Mammary epithelial cell (primary cell): ENCODE measurements around the gene PLEKHF1.

ENCODE experiments used
- EZH2 ChIP-seq: IDR thresholded peaks from 2 replicates; pipeline ENCODE4 v1.6.1; 2012; ENCODE audit warnings: low read length, inconsistent platforms, borderline replicate concordance
- TF ChIP-seq, protein P1 (sequence below), 2 donors: IDR thresholded peaks in 1 of 2; conservative IDR thresholded peaks in 1 of 2; 2 replicates each; pipeline ENCODE4 v1.5.1; 2011 to 2012; ENCODE audit warnings: inconsistent platforms in 2 of 2, low read length in 2 of 2, mild to moderate bottlenecking in 2 of 2, control low read depth in 1 of 2, low read depth in 1 of 2; ENCODE audit not compliant: insufficient read depth in 1 of 2; ENCODE audit errors: extremely low read depth in 1 of 2

DNA sequence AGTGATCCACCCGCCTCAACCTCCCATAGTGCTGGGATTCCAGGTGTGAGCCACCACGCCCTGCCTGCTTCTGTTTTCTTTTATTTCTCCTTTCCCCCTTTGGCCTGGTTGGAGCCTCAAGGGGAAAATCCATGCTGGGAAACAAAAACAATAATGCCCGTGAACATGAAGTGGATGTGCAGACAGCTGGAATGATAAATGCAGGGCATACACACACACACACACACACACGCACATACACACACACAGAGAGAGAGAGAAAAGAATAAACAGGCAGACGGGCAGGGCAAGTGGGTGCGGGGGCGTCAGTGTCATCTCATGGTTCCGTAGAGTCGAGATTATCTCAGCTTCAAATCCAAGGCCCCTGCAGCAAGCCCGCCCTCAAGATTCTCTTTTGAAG lies 4.4 kb upstream of the PLEKHF1 start:
- no peak for TF ChIP-seq EZH2
- TF ChIP-seq, protein P1, sequence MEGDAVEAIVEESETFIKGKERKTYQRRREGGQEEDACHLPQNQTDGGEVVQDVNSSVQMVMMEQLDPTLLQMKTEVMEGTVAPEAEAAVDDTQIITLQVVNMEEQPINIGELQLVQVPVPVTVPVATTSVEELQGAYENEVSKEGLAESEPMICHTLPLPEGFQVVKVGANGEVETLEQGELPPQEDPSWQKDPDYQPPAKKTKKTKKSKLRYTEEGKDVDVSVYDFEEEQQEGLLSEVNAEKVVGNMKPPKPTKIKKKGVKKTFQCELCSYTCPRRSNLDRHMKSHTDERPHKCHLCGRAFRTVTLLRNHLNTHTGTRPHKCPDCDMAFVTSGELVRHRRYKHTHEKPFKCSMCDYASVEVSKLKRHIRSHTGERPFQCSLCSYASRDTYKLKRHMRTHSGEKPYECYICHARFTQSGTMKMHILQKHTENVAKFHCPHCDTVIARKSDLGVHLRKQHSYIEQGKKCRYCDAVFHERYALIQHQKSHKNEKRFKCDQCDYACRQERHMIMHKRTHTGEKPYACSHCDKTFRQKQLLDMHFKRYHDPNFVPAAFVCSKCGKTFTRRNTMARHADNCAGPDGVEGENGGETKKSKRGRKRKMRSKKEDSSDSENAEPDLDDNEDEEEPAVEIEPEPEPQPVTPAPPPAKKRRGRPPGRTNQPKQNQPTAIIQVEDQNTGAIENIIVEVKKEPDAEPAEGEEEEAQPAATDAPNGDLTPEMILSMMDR (conservative IDR thresholded peaks at IDR 0.05 in 1 of 2, IDR thresholded peaks at IDR 0.05 in 1 of 2; ENCODE audit: extremely low read depth in 1 of 2, insufficient read depth in 1 of 2, low read depth in 1 of 2, low read length in 2 of 2) = no peak
